Uterus (tissue), 4 donors: ENCODE results near the gene ERICH6. TPM values are rescaled to one million over a fixed set of nuclear protein-coding genes. Genes with fewer than 3 reads are reported as not detected.

Experiments used
- DNase-seq, 2 donors: peaks; one replicate each; pipeline ENCODE4 v3.0.0-alpha.2; 2019 to 2020
- H3K27ac ChIP-seq, 2 donors: fragments of 200-600 bp; sonication (generic); 1 replicate in 1 of 2; 2 replicates in 1 of 2; pipeline ENCODE4 v1.5.1; 2016 to 2018
- H3K27me3 ChIP-seq, 2 donors: fragments of 200-600 bp; sonication (generic); one replicate each; pipeline ENCODE4 v1.5.1; 2018 to 2019; ENCODE audit warnings: control low read depth in 1 of 2
- H3K36me3 ChIP-seq, 2 donors: fragments of 200-600 bp; sonication (generic); one replicate each; pipeline ENCODE4 v1.5.1; 2019; ENCODE audit warnings: control low read depth in 1 of 2
- H3K4me1 ChIP-seq, 2 donors: fragments of 200-600 bp; sonication (generic); one replicate each; pipeline ENCODE4 v1.5.1; 2018 to 2019; ENCODE audit warnings: control low read depth in 1 of 2
- H3K4me3 ChIP-seq, 2 donors: fragments of 200-600 bp; sonication (generic); 1 replicate in 1 of 2; 2 replicates in 1 of 2; pipeline ENCODE4 v1.5.1; 2018 to 2019; ENCODE audit warnings: mild to moderate bottlenecking in 1 of 2
- H3K9me3 ChIP-seq, 2 donors: fragments of 200-600 bp; sonication (generic); one replicate each; pipeline ENCODE4 v1.5.1; 2019; ENCODE audit warnings: control low read depth in 1 of 2
- CTCF ChIP-seq, 4 experiments: fragments of 200-600 bp in 2 of 4; fragments of 450-650 bp in 2 of 4; sonication (generic) in 2 of 4; IDR thresholded peaks; one replicate each; pipeline ENCODE4 v1.5.1; 2016 to 2019; ENCODE audit warnings: antibody characterized with exemption in 4 of 4, mild to moderate bottlenecking in 2 of 4, moderate library complexity in 1 of 4
- POLR2A ChIP-seq, 2 donors: fragments of 450-650 bp; IDR thresholded peaks; one replicate each; pipeline ENCODE4 v1.6.1; 2016; ENCODE audit warnings: antibody characterized with exemption in 2 of 2, mild to moderate bottlenecking in 1 of 2, moderate library complexity in 1 of 2
- intact Hi-C: fragments of 100-400 bp; cut with DNase I; formaldehyde crosslinking; loops from one replicate; pipeline ENCODE4 v1.15.1; 2023; ENCODE audit warnings: low total_unique reads
- total RNA-seq, 4 donors: library from RNA; depleted of rRNA in 3 of 4; stranded (reverse); fragments of >200 nt in 3 of 4; gene quantifications; one replicate each; pipeline versions ENCODE4 v1.1.0 to v1.2.4, GENCODE V29; 2014 to 2023
- donor health status: DM: yes; HTN: yes; CAD: no.

The ERICH6 gene
- total RNA-seq, 4 donors from 2014 or later: not detected

- intact Hi-C loops: no loop called here
- no peaks in the 10 kb centered on the region for H3K27me3 ChIP-seq
- H3K4me3 ChIP-seq: no peak overlapping the region
- no peak for TF ChIP-seq POLR2A (IDR thresholded peaks at IDR 0.05)
- no peak for TF ChIP-seq CTCF (IDR thresholded peaks at IDR 0.05)
- H3K9me3 ChIP-seq: no peaks in the 10 kb centered on the region
- H3K27ac ChIP-seq: peak overlapping the region; percentile 68 to 78
- no peaks in the 10 kb centered on the region for H3K36me3 ChIP-seq
- no peak for DNase-seq
- peaks cover 5 to 7% of the 10 kb centered on the region in 2 donors for H3K4me1 ChIP-seq
Observed at GRCh38 chr3:150746791-150747590, 43.3 kb upstream of the ERICH6 start.

DNA sequence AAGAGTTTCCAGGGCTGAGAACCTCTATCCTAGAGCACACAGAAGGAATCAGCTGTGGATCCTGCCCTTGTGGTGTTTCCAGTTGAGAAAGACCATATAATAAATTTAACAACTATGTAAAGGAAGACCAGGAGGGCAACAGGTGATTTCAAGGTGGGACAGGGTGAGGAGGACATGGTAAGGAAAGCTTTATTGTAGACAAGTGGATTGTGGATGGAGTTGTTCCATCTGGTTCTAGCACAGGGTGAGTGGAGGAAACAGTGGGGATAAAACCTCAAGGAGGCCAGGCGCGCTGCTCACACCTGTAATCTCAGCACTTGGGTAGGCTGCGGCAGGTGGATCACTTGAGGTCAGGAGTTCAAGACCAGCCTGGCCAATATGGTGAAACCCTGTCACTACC, 42.1 kb upstream of the ERICH6 start:
- Histone ChIP-seq H3K27me3 (no peaks in the 10 kb centered on the region), H3K36me3 (no peaks in the 10 kb centered on the region), H3K4me1 (peaks cover 0 to 7% of the 10 kb centered on the region in 2 donors), H3K4me3 (no peak overlapping the region), H3K27ac (peak overlapping the region; percentile 68 to 78), H3K9me3 (no peaks in the 10 kb centered on the region)
- TF ChIP-seq POLR2A (IDR thresholded peaks at IDR 0.05) (no peak), CTCF (IDR thresholded peaks at IDR 0.05) (no peak)
- DNase-seq: no peak
- intact Hi-C loops: no loop called here

DNA sequence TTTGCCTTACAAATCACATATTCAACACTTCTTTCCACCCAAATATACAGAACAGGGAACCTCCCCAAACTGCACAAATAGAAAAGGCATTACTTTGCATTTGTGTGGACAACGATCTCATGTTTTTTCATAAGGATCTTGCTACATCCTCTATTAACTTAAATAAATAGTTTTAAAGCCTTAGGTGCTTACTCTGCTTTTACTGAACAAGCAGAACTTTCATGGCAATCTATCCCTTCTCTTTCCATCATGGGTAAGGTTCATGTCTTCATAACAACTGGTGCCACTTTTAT, 41.1 kb upstream of the ERICH6 start:
- H3K4me1 ChIP-seq: peaks cover 0 to 7% of the 10 kb centered on the region in 2 donors

DNA sequence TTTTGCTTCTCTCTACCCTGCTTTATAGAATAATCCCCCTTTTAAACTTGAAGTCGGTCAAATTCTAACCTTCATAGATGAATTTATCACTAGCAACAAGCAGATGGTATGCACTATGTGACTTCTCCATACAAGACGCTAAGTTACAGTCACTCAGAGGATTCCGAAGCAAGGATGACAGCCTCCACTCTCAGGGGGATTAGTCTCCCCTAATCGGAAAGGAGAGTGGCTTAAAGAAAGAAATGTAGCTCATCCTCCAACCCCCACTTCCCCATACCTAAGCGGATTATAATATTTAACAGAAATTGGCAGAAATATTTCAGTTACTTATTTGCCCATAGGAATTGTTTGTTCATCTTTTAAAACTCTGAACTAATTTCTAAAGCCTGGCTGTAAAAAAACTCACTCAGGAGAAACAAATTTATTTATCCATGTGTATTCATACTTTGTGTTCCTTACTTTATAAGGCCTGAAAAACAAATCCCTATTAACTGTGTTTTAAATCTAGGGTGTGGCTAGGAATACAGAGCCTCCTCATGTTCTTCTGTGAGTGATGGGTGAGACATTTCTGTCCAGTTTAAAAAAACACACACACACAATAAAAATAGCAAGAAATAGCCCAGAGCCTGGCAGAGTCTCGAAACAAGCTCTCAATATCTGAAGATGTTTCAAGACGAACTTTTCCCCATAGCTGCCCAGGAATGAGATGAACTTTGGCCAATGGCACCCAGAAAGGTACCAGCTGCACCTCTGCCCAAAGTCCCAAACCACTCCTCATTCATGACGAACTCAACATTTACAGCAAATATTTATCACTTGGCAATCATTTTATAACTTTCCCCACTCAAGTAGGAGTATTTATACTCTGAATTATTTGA, 40.6 kb upstream of the ERICH6 start:
- Histone ChIP-seq H3K4me1 (peaks cover 0 to 7% of the 10 kb centered on the region in 2 donors), H3K27me3 (no peaks in the 10 kb centered on the region)
- intact Hi-C loops: no loop called here

More for the DNA sequence above, 41.1 kb upstream of the ERICH6 start:
- TF ChIP-seq CTCF (IDR thresholded peaks at IDR 0.05): no peak
- no peak for TF ChIP-seq POLR2A (IDR thresholded peaks at IDR 0.05)
- H3K27me3 ChIP-seq: no peaks in the 10 kb centered on the region
- no peaks in the 10 kb centered on the region for H3K9me3 ChIP-seq
- peak overlapping the region; percentile 68 to 78 for H3K27ac ChIP-seq
- intact Hi-C loops: no loop called here
- DNase-seq: no peak
- H3K4me3 ChIP-seq: no peak overlapping the region
- H3K36me3 ChIP-seq: no peaks in the 10 kb centered on the region

More for the DNA sequence above, 40.6 kb upstream of the ERICH6 start:
- TF ChIP-seq POLR2A (IDR thresholded peaks at IDR 0.05) (no peak), CTCF (IDR thresholded peaks at IDR 0.05) (no peak)
- H3K9me3 ChIP-seq: no peaks in the 10 kb centered on the region
- peak overlapping the region; percentile 68 to 78 for H3K27ac ChIP-seq
- H3K36me3 ChIP-seq: no peaks in the 10 kb centered on the region
- no peak overlapping the region for H3K4me3 ChIP-seq
- DNase-seq: no peak
